WTC11 (cell line): ENCODE measurements around the gene LIPN. TPM values are rescaled to one million over a fixed set of nuclear protein-coding genes. Genes with fewer than 3 reads are reported as not detected.

Source experiments
- ATAC-seq: fragments of 200-7000 bp; cut with Tn5 transposase; 2 replicates; pipeline ENCODE4 v1.10.0; 2021; ENCODE audit warnings: mild to moderate bottlenecking, moderate library complexity
- CTCF ChIA-PET: fragments of 300-600 bp; sonication (Branson Sonifier 250); formaldehyde crosslinking; loops from one replicate; lab custom pipeline; 2021; ENCODE audit warnings: antibody characterized with exemption; lab: Charles Lee
- POLR2A ChIA-PET: fragments of 350-600 bp; sonication (Branson Sonifier 250); formaldehyde crosslinking; loops from one replicate; lab custom pipeline; 2021; ENCODE audit warnings: antibody characterized with exemption; lab: Charles Lee
- DNase-seq: peaks from one replicate; pipeline ENCODE4 v3.0.0; 2021; ENCODE audit warnings: low spot score
- H3K27ac Mint-ChIP-seq: 2 replicates; pipeline ENCODE4 v1.8.0; 2021; ENCODE audit warnings: mixed read lengths
- H3K27me3 Mint-ChIP-seq: 2 replicates; pipeline ENCODE4 v1.8.0; 2021; ENCODE audit warnings: low read depth, mild to moderate bottlenecking, moderate library complexity, mixed read lengths
- H3K36me3 Mint-ChIP-seq: 2 replicates; pipeline ENCODE4 v1.8.0; 2021; ENCODE audit warnings: mixed read lengths
- H3K4me1 Mint-ChIP-seq: 2 replicates; pipeline ENCODE4 v1.8.0; 2022; ENCODE audit warnings: mixed read lengths
- H3K4me3 Mint-ChIP-seq: 2 replicates; pipeline ENCODE4 v1.8.0; 2021; ENCODE audit warnings: mild to moderate bottlenecking, moderate library complexity, mixed read lengths
- H3K9me3 Mint-ChIP-seq: 2 replicates; pipeline ENCODE4 v1.8.0; 2021; ENCODE audit warnings: mixed read lengths
- AFF4 ChIP-seq: sonication (generic); formaldehyde crosslinking; IDR thresholded peaks from 2 replicates; pipeline ENCODE4 v1.8.1; 2023; ENCODE audit warnings: mild to moderate bottlenecking, missing genetic modification reagents, borderline replicate concordance
- ATF1 ChIP-seq: sonication (generic); formaldehyde crosslinking; IDR thresholded peaks from 2 replicates; pipeline ENCODE4 v1.8.1; 2023; ENCODE audit warnings: mild to moderate bottlenecking, moderate library complexity, missing genetic modification reagents
- ATF6 ChIP-seq: sonication (generic); formaldehyde crosslinking; IDR thresholded peaks from 2 replicates; pipeline ENCODE4 v1.8.1; 2023; ENCODE audit warnings: mild to moderate bottlenecking, missing genetic modification reagents
- E2F1 ChIP-seq: sonication (generic); formaldehyde crosslinking; IDR thresholded peaks from 2 replicates; pipeline ENCODE4 v1.8.0; 2022; ENCODE audit warnings: mild to moderate bottlenecking, missing genetic modification reagents
- ETV6 ChIP-seq: sonication (generic); formaldehyde crosslinking; IDR thresholded peaks from 2 replicates; pipeline ENCODE4 v1.8.1; 2022; ENCODE audit warnings: mild to moderate bottlenecking, missing genetic modification reagents
- FOXK1 ChIP-seq: sonication (generic); formaldehyde crosslinking; IDR thresholded peaks from 2 replicates; pipeline ENCODE4 v1.8.0; 2022; ENCODE audit warnings: mild to moderate bottlenecking, moderate library complexity, missing genetic modification reagents
- JAZF1 ChIP-seq: fragments of 250-450 bp; sonication (Bioruptor Pico); IDR thresholded peaks from 2 replicates; pipeline ENCODE4 v1.9.0; 2021; ENCODE audit warnings: moderate library complexity, mild to moderate bottlenecking, inconsistent platforms
- KAT7 ChIP-seq: sonication (generic); formaldehyde crosslinking; IDR thresholded peaks from 2 replicates; pipeline ENCODE4 v1.8.1; 2023; ENCODE audit warnings: missing genetic modification reagents, mild to moderate bottlenecking, borderline replicate concordance
- MYBL2 ChIP-seq: sonication (generic); formaldehyde crosslinking; IDR thresholded peaks from 2 replicates; pipeline ENCODE4 v1.8.1; 2023; ENCODE audit warnings: mild to moderate bottlenecking, moderate library complexity, missing genetic modification reagents
- NFYB ChIP-seq: sonication (generic); formaldehyde crosslinking; conservative IDR thresholded peaks from 2 replicates; pipeline ENCODE4 v1.8.0; 2022; ENCODE audit warnings: low read depth, missing genetic modification reagents
- NR1H2 ChIP-seq: sonication (generic); formaldehyde crosslinking; IDR thresholded peaks from 2 replicates; pipeline ENCODE4 v1.9.0; 2021; ENCODE audit warnings: mild to moderate bottlenecking, moderate library complexity, missing genetic modification reagents
- SMAD4 ChIP-seq: sonication (generic); formaldehyde crosslinking; IDR thresholded peaks from 2 replicates; pipeline ENCODE4 v1.8.0; 2022; ENCODE audit warnings: mild to moderate bottlenecking, missing genetic modification reagents
- USF2 ChIP-seq: sonication (generic); formaldehyde crosslinking; IDR thresholded peaks from 2 replicates; pipeline ENCODE4 v1.8.1; 2023; ENCODE audit warnings: mild to moderate bottlenecking, missing genetic modification reagents, moderate library complexity
- ZMAT4 ChIP-seq: fragments of 250-450 bp; sonication (Bioruptor Pico); IDR thresholded peaks from 2 replicates; pipeline ENCODE4 v1.9.0; 2021; ENCODE audit warnings: mild to moderate bottlenecking
- ZNF281 ChIP-seq: sonication (generic); formaldehyde crosslinking; IDR thresholded peaks from 2 replicates; pipeline ENCODE4 v1.8.0; 2023; ENCODE audit warnings: mild to moderate bottlenecking, missing genetic modification reagents
- ZNF423 ChIP-seq: fragments of 250-450 bp; sonication (Bioruptor Pico); IDR thresholded peaks from 2 replicates; pipeline ENCODE4 v2.1.2; 2022; ENCODE audit warnings: mild to moderate bottlenecking, moderate library complexity
- total RNA-seq: library from RNA; stranded (reverse); gene quantifications from 3 replicates; pipeline ENCODE4 v1.2.3, GENCODE V29; 2021
- TF ChIP-seq, protein P1 (sequence below): fragments of 250-450 bp; sonication (Bioruptor Pico); IDR thresholded peaks from 2 replicates; pipeline ENCODE4 v1.9.0; 2021; ENCODE audit warnings: mild to moderate bottlenecking

The LIPN gene
- total RNA-seq, 1 experiment from 2014 or later, result not detected

- TF ChIP-seq, protein P1, sequence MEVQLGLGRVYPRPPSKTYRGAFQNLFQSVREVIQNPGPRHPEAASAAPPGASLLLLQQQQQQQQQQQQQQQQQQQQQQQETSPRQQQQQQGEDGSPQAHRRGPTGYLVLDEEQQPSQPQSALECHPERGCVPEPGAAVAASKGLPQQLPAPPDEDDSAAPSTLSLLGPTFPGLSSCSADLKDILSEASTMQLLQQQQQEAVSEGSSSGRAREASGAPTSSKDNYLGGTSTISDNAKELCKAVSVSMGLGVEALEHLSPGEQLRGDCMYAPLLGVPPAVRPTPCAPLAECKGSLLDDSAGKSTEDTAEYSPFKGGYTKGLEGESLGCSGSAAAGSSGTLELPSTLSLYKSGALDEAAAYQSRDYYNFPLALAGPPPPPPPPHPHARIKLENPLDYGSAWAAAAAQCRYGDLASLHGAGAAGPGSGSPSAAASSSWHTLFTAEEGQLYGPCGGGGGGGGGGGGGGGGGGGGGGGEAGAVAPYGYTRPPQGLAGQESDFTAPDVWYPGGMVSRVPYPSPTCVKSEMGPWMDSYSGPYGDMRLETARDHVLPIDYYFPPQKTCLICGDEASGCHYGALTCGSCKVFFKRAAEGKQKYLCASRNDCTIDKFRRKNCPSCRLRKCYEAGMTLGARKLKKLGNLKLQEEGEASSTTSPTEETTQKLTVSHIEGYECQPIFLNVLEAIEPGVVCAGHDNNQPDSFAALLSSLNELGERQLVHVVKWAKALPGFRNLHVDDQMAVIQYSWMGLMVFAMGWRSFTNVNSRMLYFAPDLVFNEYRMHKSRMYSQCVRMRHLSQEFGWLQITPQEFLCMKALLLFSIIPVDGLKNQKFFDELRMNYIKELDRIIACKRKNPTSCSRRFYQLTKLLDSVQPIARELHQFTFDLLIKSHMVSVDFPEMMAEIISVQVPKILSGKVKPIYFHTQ (CRISPR knock-in tag), result no peak
- TF ChIP-seq NR1H2 (CRISPR knock-in tag) (no peak), JAZF1 (no peak), SMAD4 (CRISPR knock-in tag) (no peak), E2F1 (no peak), ATF1 (no peak)
- TF ChIP-seq, all 79 proteins: peak for 0
Observed at GRCh38 chr10:88804083-88804812, 44.4 kb downstream of the LIPN start (continued).

DNA sequence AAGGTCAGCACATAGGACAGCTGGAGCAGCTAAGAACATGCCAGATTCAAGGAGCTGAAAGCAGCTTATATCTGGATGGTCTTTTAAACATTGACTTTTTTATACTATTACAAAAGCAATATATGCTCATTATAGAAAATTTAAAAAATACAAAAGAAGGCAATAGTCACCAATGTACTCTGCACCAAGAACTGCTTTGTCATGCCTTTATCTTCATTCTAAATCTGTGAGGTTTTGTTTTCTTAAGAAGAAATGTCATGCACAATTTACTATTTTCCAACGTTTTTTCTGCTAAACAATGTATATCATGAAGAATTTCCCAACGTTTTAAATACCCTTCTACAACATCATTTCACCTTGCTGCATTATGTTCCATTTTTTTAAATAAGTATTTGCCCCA, 45.5 kb downstream of the LIPN start:
- POLR2A ChIA-PET, result no interaction called here
- Mint-ChIP-seq H3K27me3 (peaks cover 20% of the 10 kb centered on the region), H3K9me3 (no peaks in the 10 kb centered on the region), H3K4me3 (no peak overlapping the region), H3K27ac (no peak overlapping the region), H3K36me3 (no peaks in the 10 kb centered on the region), H3K4me1 (peaks cover 10% of the 10 kb centered on the region)
- DNase-seq (no peak), ATAC-seq (no peak)
- no peak for TF ChIP-seq KAT7
- TF ChIP-seq ETV6, result no peak
- TF ChIP-seq ZMAT4 (CRISPR knock-in tag), result no peak
- no peak for TF ChIP-seq MYBL2
- no peak for TF ChIP-seq USF2 (CRISPR knock-in tag)
- TF ChIP-seq NFYB (CRISPR knock-in tag), result no peak
- no peak for TF ChIP-seq AFF4 (CRISPR knock-in tag)
- TF ChIP-seq ZNF281 (CRISPR knock-in tag), result no peak
- TF ChIP-seq E2F1, result no peak
- TF ChIP-seq ATF6 (CRISPR knock-in tag), result no peak
- no peak for TF ChIP-seq FOXK1
- TF ChIP-seq ZNF423 (CRISPR knock-in tag), result no peak
- CTCF ChIA-PET, result interaction anchor here (3.1 kb wide), 1 partner anchor 77 kb away, joined by 21 read pairs; no protein-coding TSS in a partner anchor
